SH-SY5Y (cell line): ENCODE results near the gene TM2D3.

ENCODE experiments used
- GATA2 ChIP-seq: IDR thresholded peaks from 2 replicates; pipeline ENCODE4 v1.6.1; 2011; ENCODE audit warnings: mild to moderate bottlenecking, low read depth, low read length
- GATA3 ChIP-seq: IDR thresholded peaks from 2 replicates; pipeline ENCODE4 v1.6.1; 2011; ENCODE audit warnings: low read depth, mild to moderate bottlenecking, low read length, moderate library complexity

- TF ChIP-seq GATA2: no peak
- no peak for TF ChIP-seq GATA3
These were observed 20.1 kb upstream of the TM2D3 start for GRCh38 chr15:101672298-101672697.
